Subcutaneous adipose tissue (tissue), 4 donors: ENCODE measurements around the gene FOXB1. TPM values are rescaled to one million over a fixed set of nuclear protein-coding genes. Genes with fewer than 3 reads are reported as not detected.

Source experiments
- CTCF ChIP-seq: fragments of 450-650 bp; IDR thresholded peaks from one replicate; pipeline ENCODE4 v1.5.1; 2016; ENCODE audit warnings: low read depth, mild to moderate bottlenecking, control low read depth, antibody characterized with exemption, moderate library complexity
- total RNA-seq, 4 donors: library from RNA; depleted of rRNA; stranded (reverse); fragments of >200 nt; gene quantifications; one replicate each; pipeline ENCODE4 v1.1.0, GENCODE V29; 2016

FOXB1 gene
- total RNA-seq, 4 donors from 2014 or later: not detected

DNA sequence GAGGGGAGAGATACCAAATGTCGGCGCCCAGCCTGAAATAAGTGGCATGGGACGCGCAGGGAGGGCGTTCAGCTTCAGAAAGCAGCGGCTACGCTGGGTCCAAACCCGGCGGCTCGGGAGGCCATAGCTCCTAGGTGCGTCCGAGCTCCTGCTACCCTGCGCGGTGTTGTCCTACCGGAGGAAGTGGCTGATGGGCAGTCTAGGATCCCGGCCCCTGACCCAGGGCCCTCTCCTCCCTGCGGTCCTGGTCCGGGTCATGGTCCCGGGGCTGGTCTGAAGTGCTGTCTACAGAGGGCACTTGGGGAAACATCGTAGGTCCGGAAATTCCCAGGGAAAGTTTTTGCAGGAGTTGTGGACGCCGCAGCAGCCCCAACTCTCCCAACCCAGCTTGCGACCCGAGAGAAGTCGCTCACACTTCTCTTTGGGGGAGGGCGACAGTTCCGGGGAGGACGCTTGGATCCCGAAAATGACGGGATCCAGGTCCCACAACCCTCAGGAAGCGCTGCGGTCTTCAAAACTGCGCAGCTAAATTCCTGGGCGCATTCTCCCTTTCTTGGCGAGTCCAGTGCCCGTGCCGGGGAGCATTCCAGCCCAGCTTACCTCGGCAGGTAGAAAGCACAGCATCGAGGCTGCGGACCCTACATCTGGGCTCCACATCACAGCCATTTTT lies 9.1 kb upstream of the FOXB1 start:
- TF ChIP-seq CTCF: no peak

GRCh38 chr15:59995568-59996297 lies 8.4 kb upstream of the FOXB1 start:
- TF ChIP-seq CTCF: no peak

DNA sequence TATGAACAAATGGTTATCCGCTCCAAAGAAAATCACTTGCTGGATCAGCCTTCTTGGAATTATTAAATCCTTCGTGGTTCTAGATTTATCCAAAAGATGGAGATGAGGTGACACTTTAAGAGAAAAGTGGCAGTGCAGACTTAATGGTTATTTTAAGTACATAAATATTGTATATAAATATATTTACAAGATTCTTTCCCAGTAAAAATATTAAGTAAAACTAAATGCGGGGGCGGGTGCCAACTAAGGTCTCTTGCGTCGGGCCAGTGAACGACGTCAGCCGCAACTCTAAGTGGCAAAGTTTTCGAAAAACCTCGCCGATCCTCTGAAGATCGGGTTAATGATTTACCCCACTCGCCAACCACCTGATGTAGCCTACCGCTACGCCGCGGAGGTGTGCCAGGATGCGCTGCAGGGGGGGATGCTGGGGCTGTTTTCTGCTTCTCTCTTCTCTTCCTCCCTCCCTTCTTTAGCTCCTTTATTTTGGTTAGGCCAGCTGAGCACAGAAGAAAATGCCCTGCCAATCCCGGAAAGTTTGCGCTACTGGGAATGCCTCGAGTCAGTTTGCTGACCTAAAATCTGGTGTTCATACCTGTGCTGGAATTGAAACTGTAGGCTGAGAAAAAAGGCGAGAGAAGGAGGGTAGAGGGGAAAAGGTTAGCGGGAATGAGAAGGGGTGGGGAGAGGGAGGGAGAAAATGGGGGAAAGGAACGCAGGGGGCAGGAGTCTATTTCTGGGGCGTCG lies 7.6 kb upstream of the FOXB1 start:
- TF ChIP-seq CTCF: no peak

DNA sequence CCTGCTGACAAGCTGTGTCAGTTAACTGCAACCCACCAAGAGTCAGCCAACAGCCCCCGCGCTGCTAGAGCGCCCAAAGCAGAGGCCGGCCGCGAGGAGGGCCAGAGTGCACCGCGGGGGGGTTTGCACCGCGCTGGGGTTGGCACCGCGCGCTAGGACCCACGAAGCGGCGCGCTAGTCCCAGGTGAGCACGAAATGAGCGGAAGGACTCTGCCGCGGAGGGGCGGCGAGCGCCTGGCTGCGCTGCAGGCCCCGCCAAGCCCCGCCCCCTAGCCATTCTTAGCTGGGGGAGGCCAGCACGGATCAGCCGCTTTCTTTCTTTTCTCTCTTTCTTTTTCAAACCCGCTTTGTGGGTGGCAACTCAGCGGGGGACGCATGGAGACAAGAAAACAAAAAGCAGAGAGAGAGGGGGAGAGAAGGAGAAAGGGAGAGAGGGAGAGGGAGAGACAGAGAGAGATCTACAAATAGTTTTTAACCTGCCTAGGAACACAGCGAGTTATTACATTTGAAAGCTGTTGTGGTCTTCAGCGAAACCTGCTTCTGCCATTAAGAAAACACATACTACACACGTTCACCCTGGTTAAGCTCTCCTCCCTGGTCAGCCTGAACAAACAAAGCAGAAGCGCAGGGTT lies 6.9 kb upstream of the FOXB1 start:
- TF ChIP-seq CTCF: no peak

DNA sequence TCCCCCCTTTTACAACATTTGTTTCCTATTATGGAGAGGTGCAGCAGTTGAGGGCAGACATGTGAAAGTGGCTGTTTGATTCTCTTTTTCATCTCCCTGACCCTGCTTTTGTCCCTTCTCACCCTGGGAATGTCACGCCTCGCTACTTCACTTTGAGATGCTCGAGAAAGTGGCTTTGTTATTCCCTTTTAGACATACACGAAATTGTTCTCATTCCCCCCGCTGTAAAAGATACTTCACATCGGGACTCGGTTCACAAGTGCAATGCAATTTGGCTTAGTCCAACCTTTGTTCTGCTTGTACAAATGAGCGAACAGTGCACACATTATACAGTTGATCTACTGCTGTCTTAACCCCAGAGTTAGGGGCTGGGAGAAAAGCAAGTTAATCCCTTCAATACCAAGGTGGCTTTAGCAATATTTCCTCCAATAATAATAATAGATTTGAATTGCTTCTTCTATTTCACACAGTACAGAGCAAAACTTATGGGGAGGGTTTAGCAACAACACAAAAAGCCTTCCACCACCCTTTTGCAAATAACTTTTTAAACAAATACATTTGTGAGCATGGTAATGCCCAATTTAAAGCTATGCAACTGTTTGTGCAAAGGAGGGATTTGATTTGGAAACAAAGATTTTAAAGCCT lies 5.7 kb upstream of the FOXB1 start:
- no peak for TF ChIP-seq CTCF

GRCh38 chr15:59998950-59999611 lies 5.0 kb upstream of the FOXB1 start:
- no peak for TF ChIP-seq CTCF
